GM20000 (cell line): ENCODE data around the gene SOX8.

Experiments
- DNase-seq: peaks from one replicate; pipeline ENCODE4 v3.0.0; 2012; ENCODE audit warnings: low spot score
- CTCF ChIP-seq: IDR thresholded peaks from 2 replicates; pipeline ENCODE4 v1.5.1; 2012; ENCODE audit warnings: mild to moderate bottlenecking, control low read depth; ENCODE audit errors: extremely low read depth, missing control alignments

The SOX8 gene

GRCh38 chr16:997440-998051, 16.0 kb downstream of the SOX8 start:
- DNase-seq = no peak

GRCh38 chr16:998211-998610, 16.6 kb downstream of the SOX8 start:
- no peak for TF ChIP-seq CTCF
- DNase-seq = no peak

More at GRCh38 chr16:997440-998051, 16.0 kb downstream of the SOX8 start:
- no peak for TF ChIP-seq CTCF

- no peak for DNase-seq
- TF ChIP-seq CTCF = no peak
These were observed 17.0 kb downstream of the SOX8 start for GRCh38 chr16:998615-999014.

- DNase-seq = no peak
These were observed 18.1 kb downstream of the SOX8 start for GRCh38 chr16:999677-1000076.

GRCh38 chr16:1000608-1001007, 19.0 kb downstream of the SOX8 start:
- TF ChIP-seq CTCF = no peak
- no peak for DNase-seq

More at GRCh38 chr16:999677-1000076, 18.1 kb downstream of the SOX8 start:
- TF ChIP-seq CTCF = no peak

- no peak for DNase-seq
- no peak for TF ChIP-seq CTCF
These were observed 19.5 kb downstream of the SOX8 start for GRCh38 chr16:1001096-1001495.

GRCh38 chr16:1002399-1003166, 21.0 kb downstream of the SOX8 start:
- DNase-seq = no peak
- no peak for TF ChIP-seq CTCF
